Esophagus muscularis mucosa (tissue), 4 donors: ENCODE results near the gene KANK2. TPM values are rescaled to one million over a fixed set of nuclear protein-coding genes. Genes with fewer than 3 reads are reported as not detected.
"Not testable (repeated sequence)": the region's sequence is repeated elsewhere in the genome, so short reads cannot be mapped to it uniquely, and the experiment has no call there.

Experiments
- DNase-seq: peaks from one replicate; pipeline ENCODE4 v3.0.0-alpha.2; 2017; ENCODE audit errors: extremely low spot score
- H3K27ac ChIP-seq, 4 donors: fragments of 200-600 bp; sonication (generic); replicated peaks in 1 of 4; 1 replicate in 3 of 4; 2 replicates in 1 of 4; pipeline ENCODE4 v1.5.1; 2016 to 2019; ENCODE audit warnings: mild to moderate bottlenecking in 1 of 4
- H3K27me3 ChIP-seq, 4 donors: fragments of 200-600 bp; sonication (generic); one replicate each; pipeline versions ENCODE4 v1.5.1 to v1.6.0; 2016 to 2019
- H3K36me3 ChIP-seq, 4 donors: fragments of 200-600 bp; sonication (generic); one replicate each; pipeline ENCODE4 v1.5.1; 2016 to 2019
- H3K4me1 ChIP-seq, 4 donors: fragments of 200-600 bp; sonication (generic); one replicate each; pipeline ENCODE4 v1.5.1; 2016 to 2019
- H3K4me3 ChIP-seq, 4 donors: fragments of 200-600 bp; sonication (generic); 1 replicate in 2 of 4; 2 replicates in 2 of 4; pipeline ENCODE4 v1.5.1; 2016 to 2019; ENCODE audit warnings: mild to moderate bottlenecking in 4 of 4, moderate library complexity in 1 of 4
- H3K9me3 ChIP-seq, 4 donors: fragments of 200-600 bp; sonication (generic); 1 replicate in 3 of 4; 2 replicates in 1 of 4; pipeline ENCODE4 v1.5.1; 2016 to 2019
- EP300 ChIP-seq: sonication (generic); formaldehyde crosslinking; IDR thresholded peaks from one replicate; pipeline ENCODE4 v1.6.1; 2017; ENCODE audit warnings: antibody characterized with exemption
- POLR2A ChIP-seq: fragments of 450-650 bp; IDR thresholded peaks from one replicate; pipeline ENCODE4 v1.6.1; 2017; ENCODE audit warnings: antibody characterized with exemption, moderate library complexity, mild to moderate bottlenecking, low read depth
- POLR2AphosphoS5 ChIP-seq, 2 donors: sonication (generic); formaldehyde crosslinking; IDR thresholded peaks; one replicate each; pipeline ENCODE4 v1.6.1; 2017; ENCODE audit warnings: antibody characterized with exemption in 2 of 2
- WGBS: methylation state at CpG from one replicate; pipeline ENCODE4 v1.1.5; 2018; 5-methylcytosine and 5-hydroxymethylcytosine counted together
- intact Hi-C: fragments of 100-400 bp; cut with DNase I; formaldehyde crosslinking; loops from one replicate; pipeline ENCODE4 v1.15.1; 2023
- total RNA-seq, 4 donors: library from RNA; depleted of rRNA; stranded (reverse); fragments of >200 nt; gene quantifications; one replicate each; pipeline versions ENCODE4 v1.1.0 to v1.2.1, GENCODE V29; 2016
- TF ChIP-seq, protein P1 (sequence below), 3 experiments: fragments of 200-600 bp in 2 of 3; fragments of 450-650 bp in 1 of 3; sonication (generic) in 2 of 3; IDR thresholded peaks; one replicate each; pipeline ENCODE4 v1.5.1; 2017 to 2019; ENCODE audit warnings: antibody characterized with exemption in 3 of 3, mild to moderate bottlenecking in 2 of 3, moderate library complexity in 1 of 3

The KANK2 gene
- total RNA-seq, 4 donors from 2014 or later = 1,125 to 1,746 (median 1,157) TPM

DNA sequence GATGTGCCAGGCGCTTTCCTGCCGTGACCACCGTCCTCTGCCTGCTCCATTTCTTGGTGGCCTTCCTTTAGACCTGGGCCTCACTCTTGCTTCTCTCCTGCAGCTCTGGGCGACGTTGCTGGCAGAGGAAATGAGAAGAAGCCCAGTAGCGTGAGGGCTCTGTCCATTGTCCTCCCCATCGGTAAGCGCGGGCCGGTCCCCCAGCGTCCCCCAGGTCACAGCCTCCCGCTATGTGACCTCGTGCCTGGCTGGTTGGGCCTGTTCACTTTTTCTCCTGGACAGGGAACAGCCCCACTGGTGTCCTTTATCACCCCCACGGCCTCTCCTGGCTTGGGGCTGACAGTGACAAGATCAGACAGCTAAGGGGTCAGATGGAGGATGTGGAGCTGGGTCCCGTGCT, 69.4 kb downstream of the KANK2 start:
- intact Hi-C loops = loop anchor here (2.0 kb wide), 1 partner anchor 93 kb away; no protein-coding TSS in a partner anchor
- peaks cover 37 to 95% (median 80%) of the 10 kb centered on the region in 4 donors for H3K36me3 ChIP-seq
- H3K27ac ChIP-seq = peak overlapping the region in 3 of 4 donors; percentile 7 to 83 (median 9)
- DNase-seq = no peak
- H3K9me3 ChIP-seq = no peaks in the 10 kb centered on the region
- H3K4me1 ChIP-seq = peaks cover 8 to 36% (median 24%) of the 10 kb centered on the region in 4 donors
- no peaks in the 10 kb centered on the region for H3K27me3 ChIP-seq
- 85% methylated on average over 15 of the region's 15 CpGs for WGBS
- TF ChIP-seq POLR2AphosphoS5 (IDR thresholded peaks at IDR 0.05) (no peak), EP300 (no peak), POLR2A (no peak)
- TF ChIP-seq, protein P1, sequence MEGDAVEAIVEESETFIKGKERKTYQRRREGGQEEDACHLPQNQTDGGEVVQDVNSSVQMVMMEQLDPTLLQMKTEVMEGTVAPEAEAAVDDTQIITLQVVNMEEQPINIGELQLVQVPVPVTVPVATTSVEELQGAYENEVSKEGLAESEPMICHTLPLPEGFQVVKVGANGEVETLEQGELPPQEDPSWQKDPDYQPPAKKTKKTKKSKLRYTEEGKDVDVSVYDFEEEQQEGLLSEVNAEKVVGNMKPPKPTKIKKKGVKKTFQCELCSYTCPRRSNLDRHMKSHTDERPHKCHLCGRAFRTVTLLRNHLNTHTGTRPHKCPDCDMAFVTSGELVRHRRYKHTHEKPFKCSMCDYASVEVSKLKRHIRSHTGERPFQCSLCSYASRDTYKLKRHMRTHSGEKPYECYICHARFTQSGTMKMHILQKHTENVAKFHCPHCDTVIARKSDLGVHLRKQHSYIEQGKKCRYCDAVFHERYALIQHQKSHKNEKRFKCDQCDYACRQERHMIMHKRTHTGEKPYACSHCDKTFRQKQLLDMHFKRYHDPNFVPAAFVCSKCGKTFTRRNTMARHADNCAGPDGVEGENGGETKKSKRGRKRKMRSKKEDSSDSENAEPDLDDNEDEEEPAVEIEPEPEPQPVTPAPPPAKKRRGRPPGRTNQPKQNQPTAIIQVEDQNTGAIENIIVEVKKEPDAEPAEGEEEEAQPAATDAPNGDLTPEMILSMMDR (IDR thresholded peaks at IDR 0.05) = no peak
- H3K4me3 ChIP-seq = no peak overlapping the region

DNA sequence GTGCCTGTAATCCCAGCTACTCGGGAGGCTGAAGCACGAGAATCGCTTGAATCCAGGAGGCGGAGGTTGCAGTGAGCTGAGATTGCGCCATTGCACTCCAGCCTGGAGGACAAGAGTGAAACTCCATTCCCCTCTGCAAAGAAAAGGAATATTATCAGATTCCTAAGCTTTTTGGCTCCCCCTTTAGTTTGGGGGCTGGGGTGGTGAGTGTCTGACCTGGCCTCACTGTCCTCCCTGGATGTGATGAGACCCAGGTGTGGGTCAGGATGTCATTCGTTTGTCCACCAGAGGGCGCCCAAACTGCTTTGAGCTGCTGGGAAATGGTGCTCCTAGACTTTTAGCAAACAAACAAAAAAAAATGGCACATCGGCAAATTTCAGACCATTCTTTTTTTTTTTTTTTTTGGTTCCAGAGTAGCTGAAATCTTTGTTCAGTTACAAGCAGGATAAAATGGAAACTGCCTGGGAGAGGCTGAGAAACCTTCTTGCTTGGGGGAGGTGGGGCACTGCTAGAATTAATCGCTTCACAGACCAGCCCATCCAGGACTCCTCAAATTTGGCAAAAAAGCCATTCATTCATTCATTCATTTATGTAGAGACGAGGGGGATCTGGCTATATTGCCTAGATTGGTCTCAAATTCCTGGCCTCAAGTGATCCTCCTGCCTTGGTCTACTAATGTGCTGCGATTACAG, 71.2 kb downstream of the KANK2 start:
- intact Hi-C loops = loop anchor here (2.0 kb wide), 1 partner anchor 91 kb away; no protein-coding TSS in a partner anchor
- peak; percentile 96 for DNase-seq
- no peak overlapping the region for H3K4me3 ChIP-seq
- H3K36me3 ChIP-seq = peaks cover 41 to 94% (median 79%) of the 10 kb centered on the region in 4 donors
- 38% methylated on average over 6 of the region's 11 CpGs for WGBS
- H3K27me3 ChIP-seq = no peaks in the 10 kb centered on the region
- H3K9me3 ChIP-seq = no peaks in the 10 kb centered on the region
- peak overlapping the region in 3 of 4 donors; percentile 36 to 54 (median 54) for H3K27ac ChIP-seq
- TF ChIP-seq POLR2AphosphoS5 (IDR thresholded peaks at IDR 0.05) = peak; percentile 59 to 69
- no peak for TF ChIP-seq POLR2A
- TF ChIP-seq EP300 = no peak
- TF ChIP-seq, protein P1 (IDR thresholded peaks at IDR 0.05) = peak; percentile 76 to 80 (median 77)
- H3K4me1 ChIP-seq = peaks cover 8 to 32% (median 20%) of the 10 kb centered on the region in 4 donors

DNA sequence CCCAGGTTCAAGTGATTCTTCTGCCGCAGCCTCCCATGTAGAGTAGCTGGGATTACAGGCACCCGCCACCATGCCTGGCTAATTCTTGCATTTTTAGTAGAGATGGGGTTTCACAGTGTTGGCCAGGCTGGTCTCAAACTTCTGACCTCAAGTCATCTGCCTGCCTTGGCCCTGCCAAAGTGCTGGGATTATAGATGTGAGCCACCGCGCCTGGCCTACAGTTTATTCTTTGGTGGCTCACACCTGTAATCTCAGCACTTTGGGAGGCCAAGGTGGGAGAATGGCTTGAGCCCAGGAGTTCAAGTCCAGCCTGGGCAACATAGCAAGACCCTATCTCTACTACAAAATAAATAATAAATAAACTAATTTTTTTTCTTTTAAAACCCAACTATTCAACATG, 73.2 kb downstream of the KANK2 start:
- WGBS = 88% methylated on average over 4 of the region's 4 CpGs
- DNase-seq = peak; percentile 57
- H3K27ac ChIP-seq, H3K4me3 ChIP-seq, intact Hi-C loops, H3K27me3 ChIP-seq, H3K9me3 ChIP-seq: not testable (repeated sequence)
- peaks cover 47 to 94% (median 84%) of the 10 kb centered on the region in 4 donors for H3K36me3 ChIP-seq
- H3K4me1 ChIP-seq = peaks cover 0 to 12% (median 8%) of the 10 kb centered on the region in 4 donors

DNA sequence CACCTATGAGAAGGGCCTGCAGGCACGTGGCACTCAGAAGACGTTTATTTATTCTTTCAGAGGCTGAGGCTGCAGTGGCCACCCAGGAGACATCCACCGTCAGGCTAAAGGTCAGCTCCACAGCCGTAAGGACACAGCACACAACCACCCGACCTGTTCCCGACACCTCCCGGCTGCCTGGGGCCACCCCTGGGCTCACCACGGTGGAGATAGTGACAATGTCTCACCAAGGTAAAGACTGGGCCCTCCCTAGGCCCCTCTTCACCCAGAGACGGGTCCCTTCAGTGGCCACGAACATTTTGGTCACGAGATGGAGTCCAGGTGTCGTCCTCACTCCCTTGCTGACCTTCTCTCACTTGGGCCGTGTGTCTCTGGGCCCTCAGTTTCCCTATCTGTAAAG, 74.2 kb downstream of the KANK2 start:
- peaks cover 41 to 92% (median 82%) of the 10 kb centered on the region in 4 donors for H3K36me3 ChIP-seq

DNA sequence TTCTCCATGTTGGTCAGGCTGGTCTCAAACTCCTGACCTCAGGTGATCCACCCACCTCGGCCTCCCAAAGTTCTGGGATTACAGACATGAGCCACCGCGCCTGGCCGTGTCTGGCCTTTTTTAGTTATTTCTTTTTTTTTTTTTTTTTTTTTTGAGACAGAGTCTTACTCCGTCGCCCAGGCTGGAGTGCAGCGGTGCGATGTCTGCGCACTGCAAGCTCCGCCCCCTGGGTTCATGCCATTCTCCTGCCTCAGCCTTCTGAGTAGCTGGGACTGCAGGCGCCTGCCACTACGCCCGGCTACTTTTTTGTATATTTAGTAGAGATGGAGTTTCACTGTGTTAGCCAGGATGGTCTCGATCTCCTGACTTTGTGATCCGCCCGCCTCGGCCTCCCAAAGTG, 75.4 kb downstream of the KANK2 start:
- H3K36me3 ChIP-seq = peaks cover 39 to 92% (median 82%) of the 10 kb centered on the region in 4 donors
- intact Hi-C loops, H3K9me3 ChIP-seq, H3K4me3 ChIP-seq, DNase-seq, H3K27ac ChIP-seq, H3K27me3 ChIP-seq: not testable (repeated sequence)
- H3K4me1 ChIP-seq = peaks cover 0 to 11% (median 8%) of the 10 kb centered on the region in 4 donors
- 94% methylated on average over 17 of the region's 17 CpGs for WGBS

More for the DNA sequence above, 74.2 kb downstream of the KANK2 start:
- Histone ChIP-seq H3K9me3 (no peaks in the 10 kb centered on the region), H3K27me3 (no peaks in the 10 kb centered on the region), H3K27ac (no peak overlapping the region), H3K4me1 (peaks cover 0 to 11% (median 8%) of the 10 kb centered on the region in 4 donors), H3K4me3 (no peak overlapping the region)
- intact Hi-C loops = no loop called here
- WGBS = 76% methylated on average over 8 of the region's 13 CpGs
- DNase-seq = no peak
- TF ChIP-seq POLR2AphosphoS5 (IDR thresholded peaks at IDR 0.05) (no peak), POLR2A (no peak)
- TF ChIP-seq, protein P1 (IDR thresholded peaks at IDR 0.05) = no peak
